Retinal pigment epithelial cell (primary cell): ENCODE results near the gene PLAC8.
"Not testable (repeated sequence)": the region's sequence is repeated elsewhere in the genome, so short reads cannot be mapped to it uniquely, and the experiment has no call there.

Source experiments
- DNase-seq: peaks from one replicate; pipeline ENCODE4 v3.0.0-alpha.2; 2010; ENCODE audit warnings: low read depth
- H3K4me3 ChIP-seq: 2 replicates; pipeline ENCODE4 v1.5.1; 2011; ENCODE audit warnings: mild to moderate bottlenecking, low read length, control low read depth, moderate library complexity
- CTCF ChIP-seq: conservative IDR thresholded peaks from 2 replicates; pipeline ENCODE4 v1.5.1; 2011; ENCODE audit warnings: low read depth, low read length, control low read depth, inconsistent platforms

Gene PLAC8

DNA sequence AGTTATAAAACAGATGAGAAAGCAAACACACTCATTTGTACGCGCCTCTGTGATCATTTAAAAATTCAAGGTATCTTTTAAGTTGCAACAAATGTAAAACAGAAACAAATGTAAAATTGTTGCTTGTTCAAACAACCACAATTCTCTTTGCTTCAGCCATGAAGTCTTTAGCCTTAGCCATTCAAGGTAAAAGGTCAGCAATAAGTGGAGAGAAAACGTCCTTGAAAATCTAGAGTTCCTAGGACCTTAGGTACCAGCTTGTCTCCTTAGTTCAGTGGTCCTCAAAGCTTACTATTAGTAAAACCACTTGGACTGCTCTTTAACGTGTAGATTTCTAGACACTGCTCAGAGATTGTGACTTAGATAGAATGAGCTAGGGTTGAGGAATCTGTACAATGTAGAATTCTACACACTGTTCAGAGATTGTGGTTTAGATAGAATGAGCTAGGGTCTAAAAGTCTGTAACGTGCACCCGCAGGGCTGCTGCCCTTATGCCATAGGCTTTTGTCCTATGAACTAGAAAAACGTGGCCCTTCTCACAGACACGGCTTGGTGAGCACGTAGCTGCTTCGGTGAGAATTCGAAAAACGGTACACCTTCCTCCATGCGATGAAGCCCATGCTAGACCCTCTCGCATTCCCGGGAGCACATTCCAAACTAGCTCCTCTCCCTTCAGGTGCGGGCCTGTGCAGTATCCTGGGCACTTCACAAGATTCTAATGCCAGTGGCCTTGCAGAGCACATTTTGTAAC lies 1.7 kb downstream of the PLAC8 start:
- TF ChIP-seq CTCF, result no peak
- H3K4me3 ChIP-seq, result no peak overlapping the region
- DNase-seq, result no peak

DNA sequence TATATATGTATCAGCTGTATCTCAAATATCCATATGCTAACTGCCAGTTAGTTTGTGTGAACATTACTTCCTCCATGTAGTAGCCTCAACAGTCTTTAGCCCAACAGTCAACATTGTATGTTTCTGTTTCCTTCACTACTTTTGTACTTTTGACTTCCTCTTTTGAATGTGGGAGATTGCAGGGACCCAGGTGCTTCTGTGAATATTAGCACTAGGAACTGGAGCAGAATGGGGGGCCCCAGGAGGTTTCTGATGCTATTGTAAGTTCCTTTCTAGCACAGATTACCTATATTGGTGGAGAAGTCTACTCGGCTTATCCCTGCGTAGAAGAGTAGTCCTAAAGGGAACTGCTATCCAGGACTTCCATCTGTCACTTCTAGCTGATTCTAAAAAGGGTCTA lies 2.3 kb downstream of the PLAC8 start:
- DNase-seq, result no peak
- TF ChIP-seq CTCF, result no peak
- H3K4me3 ChIP-seq, result no peak overlapping the region

- not testable (repeated sequence) for H3K4me3 ChIP-seq, DNase-seq
These were observed 2.8 kb downstream of the PLAC8 start for GRCh38 chr4:83111751-83112141.

DNA sequence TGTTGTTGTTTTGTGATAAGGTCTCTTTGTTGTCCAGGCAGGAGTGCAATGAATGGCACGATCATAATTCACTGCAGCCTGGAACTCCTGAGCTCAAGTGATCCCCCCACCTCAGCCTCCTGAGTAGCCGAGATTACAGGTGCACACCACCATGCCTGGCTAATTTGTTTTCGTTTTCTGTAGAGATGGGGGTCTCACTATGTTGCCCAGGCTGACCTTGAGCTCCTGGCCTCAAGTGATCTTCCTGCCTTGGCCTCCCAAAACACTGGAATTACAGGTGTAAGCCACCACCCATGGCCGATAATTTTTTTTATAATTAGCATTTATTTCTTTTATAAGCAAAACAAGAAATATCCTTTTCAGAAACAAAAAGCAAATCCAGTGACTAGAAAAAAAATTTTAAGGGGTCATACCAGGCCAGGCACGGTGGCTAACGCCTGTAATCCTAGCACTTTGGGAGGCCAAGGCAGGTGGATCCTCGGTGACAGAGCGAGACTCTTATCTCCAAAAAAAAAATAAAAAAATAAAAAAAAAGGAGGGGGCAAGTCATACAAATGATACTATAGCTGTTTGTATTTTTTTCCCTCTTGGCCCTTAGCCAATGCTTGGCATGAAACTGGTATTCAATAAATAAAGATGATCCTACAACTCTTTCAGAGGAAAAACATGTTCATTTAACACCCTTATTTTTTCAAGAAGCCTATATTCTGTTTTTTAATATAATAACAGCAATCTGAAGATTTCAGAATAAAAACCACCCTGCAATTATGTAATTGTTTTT lies 3.4 kb downstream of the PLAC8 start:
- DNase-seq, result no peak
- TF ChIP-seq CTCF, result no peak
- H3K4me3 ChIP-seq, result no peak overlapping the region

GRCh38 chr4:83110223-83110945 lies 4.1 kb downstream of the PLAC8 start:
- peak; percentile 86 for TF ChIP-seq CTCF
- DNase-seq, result peak; percentile 62
- peak overlapping the region; percentile 63 for H3K4me3 ChIP-seq

DNA sequence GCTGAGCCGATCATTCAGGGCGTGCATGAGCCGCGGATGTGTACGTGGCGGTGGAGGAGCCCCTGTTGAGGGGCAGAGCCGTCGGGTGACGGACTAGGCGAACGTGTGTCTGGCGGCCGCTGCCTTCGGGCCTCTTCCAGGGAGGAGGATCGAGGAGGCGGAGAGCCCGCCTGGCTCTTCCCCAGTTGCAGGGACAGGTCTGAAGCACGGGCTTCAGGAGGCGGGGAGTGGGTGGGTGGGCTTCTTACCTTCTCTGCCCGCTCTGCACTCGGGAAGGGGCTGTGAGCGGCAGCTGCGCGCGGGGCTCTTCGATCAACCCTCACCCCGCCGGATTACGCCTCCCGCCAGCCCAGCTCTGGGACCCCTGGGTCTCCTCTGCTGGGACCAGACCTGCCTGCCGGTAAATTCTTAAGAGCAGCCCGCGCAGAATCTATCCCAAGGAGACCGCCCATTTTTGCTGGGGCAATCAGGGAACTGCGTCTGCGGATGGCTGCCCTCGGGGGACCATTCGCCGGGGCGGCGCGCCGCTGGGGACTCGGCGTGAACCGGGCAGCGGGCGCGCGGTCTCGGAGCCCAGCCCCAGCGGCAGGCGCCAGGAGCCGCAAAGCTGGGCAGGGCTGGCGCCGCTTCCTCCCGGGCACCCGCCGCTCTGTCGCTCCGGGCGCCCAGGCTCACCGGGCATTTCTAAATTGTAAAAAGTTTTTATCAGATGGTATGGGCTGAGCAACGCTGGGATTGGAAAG lies 4.9 kb downstream of the PLAC8 start:
- DNase-seq, result no peak
- no peak for TF ChIP-seq CTCF
- peak overlapping the region; percentile 63 for H3K4me3 ChIP-seq
